Neuronal stem cell (in vitro differentiated cells): ENCODE results near the gene HEATR1.

Experiments
- DNase-seq: peaks from one replicate; pipeline ENCODE4 v3.0.0-alpha.2; 2013; ENCODE audit warnings: low spot score
- H2AFZ ChIP-seq: one replicate; pipeline ENCODE4 v1.6.1; 2013; ENCODE audit warnings: mild to moderate bottlenecking, low read length, inconsistent platforms
- H2AK5ac ChIP-seq: 2 replicates; pipeline ENCODE4 v1.6.1; 2013; ENCODE audit warnings: low read depth, mild to moderate bottlenecking, inconsistent platforms, low read length, moderate library complexity, mixed read lengths
- H2BK120ac ChIP-seq: 2 replicates; pipeline ENCODE4 v1.6.1; 2013; ENCODE audit warnings: low read depth, mild to moderate bottlenecking, inconsistent platforms, low read length, moderate library complexity, mixed read lengths
- H2BK12ac ChIP-seq: one replicate; pipeline ENCODE4 v1.6.1; 2013; ENCODE audit warnings: low read length, inconsistent platforms
- H2BK15ac ChIP-seq: 2 replicates; pipeline ENCODE4 v1.6.1; 2013; ENCODE audit warnings: mild to moderate bottlenecking, low read length, inconsistent platforms, mixed read lengths
- H2BK5ac ChIP-seq: one replicate; pipeline ENCODE4 v1.6.1; 2013; ENCODE audit warnings: inconsistent platforms, mild to moderate bottlenecking, low read length, moderate library complexity
- H3K14ac ChIP-seq: one replicate; pipeline ENCODE4 v1.6.1; 2013; ENCODE audit warnings: low read length, inconsistent platforms
- H3K18ac ChIP-seq: 2 replicates; pipeline ENCODE4 v1.6.1; 2013; ENCODE audit warnings: low read length, inconsistent platforms
- H3K23ac ChIP-seq: 2 replicates; pipeline ENCODE4 v1.6.1; 2013; ENCODE audit warnings: low read depth, mild to moderate bottlenecking, mixed read lengths, low read length, inconsistent platforms; ENCODE audit not compliant: poor library complexity
- H3K27ac ChIP-seq: replicated peaks from 3 replicates; pipeline ENCODE4 v1.5.1; 2013; ENCODE audit warnings: low read length, inconsistent platforms
- H3K27me3 ChIP-seq, 3 experiments: 2 replicates each; pipeline ENCODE4 v1.6.1; 2013; ENCODE audit warnings: low read length in 3 of 3, mild to moderate bottlenecking in 2 of 3, inconsistent platforms in 1 of 3, low read depth in 1 of 3, mixed read lengths in 1 of 3, moderate library complexity in 1 of 3; ENCODE audit not compliant: control insufficient read depth in 3 of 3, insufficient read depth in 3 of 3
- H3K36me3 ChIP-seq, 2 donors: replicated peaks in 1 of 2; 2 replicates each; pipeline ENCODE4 v1.6.1; 2013; ENCODE audit warnings: low read length in 2 of 2; ENCODE audit not compliant: control insufficient read depth in 2 of 2, insufficient read depth in 2 of 2
- H3K4ac ChIP-seq: 2 replicates; pipeline ENCODE4 v1.6.1; 2013; ENCODE audit warnings: inconsistent platforms, mild to moderate bottlenecking, low read length, moderate library complexity
- H3K4me1 ChIP-seq, 2 donors: 1 replicate in 1 of 2; 2 replicates in 1 of 2; pipeline ENCODE4 v1.6.1; 2013; ENCODE audit warnings: low read length in 2 of 2, low read depth in 1 of 2; ENCODE audit not compliant: control insufficient read depth in 2 of 2, insufficient read depth in 1 of 2
- H3K4me2 ChIP-seq: one replicate; pipeline ENCODE4 v1.6.1; 2013; ENCODE audit warnings: mild to moderate bottlenecking, low read length, inconsistent platforms; ENCODE audit not compliant: insufficient read depth, poor library complexity, severe bottlenecking
- H3K4me3 ChIP-seq, 2 donors: 2 replicates each; pipeline ENCODE4 v1.5.1; 2013; ENCODE audit warnings: low read length in 2 of 2, mild to moderate bottlenecking in 2 of 2, inconsistent platforms in 1 of 2, moderate library complexity in 1 of 2
- H3K79me1 ChIP-seq: one replicate; pipeline ENCODE4 v1.6.1; 2013; ENCODE audit warnings: low read depth, mild to moderate bottlenecking, inconsistent platforms, low read length, moderate library complexity
- H3K9ac ChIP-seq: one replicate; pipeline ENCODE4 v1.6.1; 2013; ENCODE audit warnings: mild to moderate bottlenecking, low read depth, low read length, inconsistent platforms; ENCODE audit not compliant: poor library complexity
- H3K9me3 ChIP-seq, 2 donors: replicated peaks in 1 of 2; 2 replicates each; pipeline versions ENCODE3 to v1.6.1; 2013; ENCODE audit warnings: low read length in 2 of 2, mild to moderate bottlenecking in 2 of 2, inconsistent platforms in 1 of 2, low read depth in 1 of 2, mixed read lengths in 1 of 2, moderate library complexity in 1 of 2; ENCODE audit not compliant: control insufficient read depth in 2 of 2, insufficient read depth in 1 of 2
- H4K8ac ChIP-seq: one replicate; pipeline ENCODE4 v1.6.1; 2013; ENCODE audit warnings: low read depth, mild to moderate bottlenecking, inconsistent platforms, low read length, moderate library complexity
- H4K91ac ChIP-seq: one replicate; pipeline ENCODE4 v1.6.1; 2013; ENCODE audit warnings: low read length, low read depth, mild to moderate bottlenecking, inconsistent platforms; ENCODE audit not compliant: poor library complexity
- WGBS, 2 donors: extraction: QIAGEN DNeasy Blood & Tissue Kit; methylation state at CpG; one replicate each; pipeline ENCODE4 v1.1.7; 2013; ENCODE audit warnings: missing lambda C conversion rate in 2 of 2, mixed read lengths in 1 of 2; ENCODE audit not compliant: insufficient read length in 2 of 2, insufficient replicate concordance in 1 of 2; ENCODE audit errors: extremely low coverage in 2 of 2; 5-methylcytosine and 5-hydroxymethylcytosine counted together

Gene HEATR1

GRCh38 chr1:236602171-236602570 lies 2.1 kb downstream of the HEATR1 start:
- Histone ChIP-seq H3K9ac (no peak overlapping the region), H3K27ac (no peak overlapping the region), H4K8ac (no peak overlapping the region), H2BK15ac (no peak overlapping the region), H2AK5ac (no peak overlapping the region), H3K4me3 (no peak overlapping the region), H2AFZ (no peak overlapping the region), H3K36me3 (peaks cover 7 to 52% of the 10 kb centered on the region in 2 donors), H3K14ac (no peak overlapping the region), H3K4me2 (no peak overlapping the region), H2BK120ac (no peak overlapping the region), H3K18ac (no peak overlapping the region), H4K91ac (no peak overlapping the region), H3K79me1 (peaks cover 4% of the 10 kb centered on the region), H3K27me3 (no peaks in the 10 kb centered on the region), H3K9me3 (peaks cover 0 to 2% of the 10 kb centered on the region in 2 donors), H3K4me1 (peaks cover 3 to 5% of the 10 kb centered on the region in 2 donors), H3K23ac (no peak overlapping the region), H2BK5ac (no peak overlapping the region), H2BK12ac (no peak overlapping the region), H3K4ac (no peak overlapping the region)
- no peak for DNase-seq

DNA sequence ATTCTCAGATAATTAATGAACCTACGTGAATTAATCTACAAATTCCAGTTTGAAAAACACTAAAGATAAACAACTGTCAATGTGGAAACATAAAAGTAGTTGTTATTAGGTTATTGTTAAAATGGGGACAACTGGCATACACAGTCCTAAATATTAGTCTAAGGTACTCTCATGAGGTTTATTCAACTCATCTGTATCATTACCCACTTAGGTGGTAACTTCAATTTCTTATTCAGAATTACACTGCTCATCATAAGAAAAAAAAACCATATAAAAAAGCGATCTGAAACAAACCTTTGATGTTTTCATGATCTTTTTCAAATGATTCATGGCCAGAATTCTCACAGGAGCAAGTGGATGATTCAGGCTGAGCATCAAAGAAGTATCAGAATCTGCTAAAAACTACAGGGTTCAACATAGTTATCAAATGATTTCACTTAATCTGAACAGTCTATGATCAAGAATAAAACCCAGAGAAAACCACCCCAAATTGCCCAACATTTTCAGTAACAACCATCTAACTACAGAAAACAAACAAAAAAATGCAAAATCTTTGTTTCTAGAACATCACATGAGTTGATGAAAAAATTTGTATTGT lies 13.7 kb downstream of the HEATR1 start:
- Histone ChIP-seq H3K36me3 (peaks cover 5 to 97% of the 10 kb centered on the region in 2 donors), H3K23ac (no peak overlapping the region), H2AK5ac (no peak overlapping the region), H2BK5ac (no peak overlapping the region), H3K27me3 (no peaks in the 10 kb centered on the region), H3K18ac (no peak overlapping the region), H3K9me3 (no peaks in the 10 kb centered on the region), H3K4me2 (no peak overlapping the region), H3K4ac (no peak overlapping the region), H3K9ac (no peak overlapping the region), H3K27ac (no peak overlapping the region), H3K14ac (no peak overlapping the region), H3K4me3 (no peak overlapping the region), H3K79me1 (no peaks in the 10 kb centered on the region), H4K91ac (no peak overlapping the region), H2AFZ (no peak overlapping the region), H3K4me1 (no peaks in the 10 kb centered on the region), H2BK15ac (no peak overlapping the region), H2BK12ac (no peak overlapping the region), H4K8ac (no peak overlapping the region), H2BK120ac (no peak overlapping the region)
- WGBS, 2 donors: no CpG with 5 or more reads among the region's 2 CpGs
- no peak for DNase-seq

- Histone ChIP-seq H3K9ac (no peak overlapping the region), H3K4ac (no peak overlapping the region), H3K79me1 (no peaks in the 10 kb centered on the region), H2BK5ac (no peak overlapping the region), H2AFZ (no peak overlapping the region), H2BK120ac (no peak overlapping the region), H4K8ac (no peak overlapping the region), H3K14ac (no peak overlapping the region), H3K23ac (no peak overlapping the region), H3K18ac (no peak overlapping the region), H2BK15ac (no peak overlapping the region), H3K27me3 (no peaks in the 10 kb centered on the region), H3K9me3 (no peaks in the 10 kb centered on the region), H3K4me1 (no peaks in the 10 kb centered on the region), H3K36me3 (peaks cover 8 to 99% of the 10 kb centered on the region in 2 donors), H2AK5ac (no peak overlapping the region), H3K4me2 (no peak overlapping the region), H3K27ac (no peak overlapping the region), H3K4me3 (no peak overlapping the region), H4K91ac (no peak overlapping the region), H2BK12ac (no peak overlapping the region)
- DNase-seq: no peak
- no CpG with 5 or more reads among the region's 4 CpGs for WGBS, 2 donors
Measured at GRCh38 chr1:236589531-236589930, 14.8 kb downstream of the HEATR1 start.

DNA sequence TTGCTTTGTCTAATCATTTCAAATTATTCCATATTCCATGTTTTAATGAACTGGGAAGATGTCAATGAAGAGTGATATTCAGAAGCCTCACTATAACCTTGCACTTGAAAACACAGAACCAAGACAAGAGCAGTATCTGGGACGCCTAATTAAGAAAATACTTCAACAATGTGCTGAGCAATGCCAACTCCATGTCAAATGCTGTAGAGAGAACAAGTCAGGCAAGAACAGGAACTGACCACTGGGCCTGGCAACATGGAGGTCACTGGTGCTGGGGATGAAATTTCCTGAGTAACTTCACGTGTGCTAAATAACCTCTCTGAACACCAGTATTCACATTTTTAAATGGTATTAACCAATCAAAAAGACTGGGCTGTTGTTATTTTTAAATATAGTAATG lies 22.8 kb downstream of the HEATR1 start:
- no CpG with 5 or more reads among the region's 2 CpGs for WGBS, 2 donors
- no peak overlapping the region for H3K23ac ChIP-seq
- H3K18ac ChIP-seq: no peak overlapping the region
- no peak overlapping the region for H2AK5ac ChIP-seq
- H3K79me1 ChIP-seq: no peaks in the 10 kb centered on the region
- no peak overlapping the region for H3K9ac ChIP-seq
- no peak overlapping the region for H3K27ac ChIP-seq
- H3K4me2 ChIP-seq: no peak overlapping the region
- H3K9me3 ChIP-seq: no peaks in the 10 kb centered on the region
- H4K8ac ChIP-seq: no peak overlapping the region
- H4K91ac ChIP-seq: no peak overlapping the region
- no peak overlapping the region for H3K4ac ChIP-seq
- DNase-seq: no peak
- H3K27me3 ChIP-seq: no peaks in the 10 kb centered on the region
- H3K14ac ChIP-seq: no peak overlapping the region
- H3K4me3 ChIP-seq: no peak overlapping the region
- no peak overlapping the region for H2BK120ac ChIP-seq
- H2AFZ ChIP-seq: no peak overlapping the region
- no peak overlapping the region for H2BK15ac ChIP-seq
- H3K4me1 ChIP-seq: no peaks in the 10 kb centered on the region
- H2BK12ac ChIP-seq: no peak overlapping the region
- peaks cover 10 to 92% of the 10 kb centered on the region in 2 donors for H3K36me3 ChIP-seq
- H2BK5ac ChIP-seq: no peak overlapping the region
